K562 (cell line): Measurements from ENCODE around the gene OR10R2. TPM values are rescaled to one million over a fixed set of nuclear protein-coding genes. Genes with fewer than 3 reads are reported as not detected.

Source experiments
- ATAC-seq: fragments of 200-7000 bp; cut with Tn5 transposase; 3 replicates; pipeline ENCODE4 v1.9.1; 2020; ENCODE audit warnings: moderate library complexity
- BruUV-seq: library from RNA; stranded (reverse); fragments of 400-500 nt; replicated peaks from 2 replicates; lab custom pipeline; 2021; lab: Mats Ljungman, UMichigan
- CTCF ChIA-PET: fragments of 300-600 bp; formaldehyde crosslinking; extraction: SDS; loops from one replicate; lab custom pipeline; 2021; ENCODE audit warnings: low intra/inter-chr PET ratio; lab: Yijun Ruan, JAX
- POLR2A ChIA-PET: fragments of 300-600, 350-650 bp; sonication (Branson Sonifier 250); formaldehyde crosslinking; extraction: SDS; loops from one replicate; lab custom pipeline; 2021; ENCODE audit warnings: antibody characterized with exemption, inconsistent platforms; lab: Yijun Ruan, JAX
- DNase-seq, 4 experiments: peaks; one replicate each; pipeline versions ENCODE4 v3.0.0 to v3.0.0-alpha.2; 2011 to 2018; ENCODE audit warnings: low spot score in 3 of 4, mixed read lengths in 3 of 4; ENCODE audit errors: extremely low read depth in 1 of 4
- FAIRE-seq: peaks from 2 replicates; lab custom pipeline; 2011; peaks lifted over from hg19 to GRCh38; lab: Jason Lieb, UNC
- H2AFZ ChIP-seq: 2 replicates; pipeline ENCODE4 v1.6.0; 2011; ENCODE audit warnings: low read depth, low read length, control low read depth, inconsistent platforms
- H3K27ac ChIP-seq: fragments of 200-600 bp; 3 replicates; pipeline ENCODE4 v1.8.0; 2011; ENCODE audit warnings: low read depth, mild to moderate bottlenecking, control low read depth, inconsistent platforms, low read length, moderate library complexity, mixed read lengths; ENCODE audit errors: extremely low read depth
- H3K27me3 ChIP-seq, 2 experiments: fragments of 300-600 bp in 1 of 2; 2 replicates in 1 of 2; 3 replicates in 1 of 2; pipeline versions ENCODE4 v1.6.0 to v1.8.0; 2011; ENCODE audit warnings: inconsistent platforms in 2 of 2, low read length in 2 of 2, mild to moderate bottlenecking in 1 of 2, mixed read lengths in 1 of 2, moderate library complexity in 1 of 2; ENCODE audit not compliant: control insufficient read depth in 2 of 2, insufficient read depth in 2 of 2
- H3K36me3 ChIP-seq: fragments of 300-600 bp; 3 replicates; pipeline ENCODE4 v1.8.0; 2011; ENCODE audit warnings: mild to moderate bottlenecking, low read length, inconsistent platforms; ENCODE audit not compliant: control insufficient read depth, insufficient read depth
- H3K4me1 ChIP-seq, 2 experiments: fragments of 200-600 bp in 1 of 2; replicated peaks in 1 of 2; 2 replicates in 1 of 2; 3 replicates in 1 of 2; pipeline versions ENCODE4 v1.5.1 to v1.8.0; 2011; ENCODE audit warnings: inconsistent platforms in 2 of 2, low read length in 2 of 2, mild to moderate bottlenecking in 1 of 2, mixed read lengths in 1 of 2, moderate library complexity in 1 of 2; ENCODE audit not compliant: control insufficient read depth in 2 of 2, insufficient read depth in 2 of 2
- H3K4me2 ChIP-seq: 2 replicates; pipeline ENCODE4 v1.6.1; 2011; ENCODE audit warnings: low read length, control low read depth, inconsistent platforms, mixed read lengths; ENCODE audit not compliant: insufficient read depth
- H3K4me3 ChIP-seq: fragments of 200-600 bp; sonication (generic), shearing (Covaris generic); 2 replicates; pipeline ENCODE4 v1.5.1; 2016; ENCODE audit warnings: control low read depth, inconsistent platforms
- H3K79me2 ChIP-seq: fragments of 200-600 bp; 3 replicates; pipeline ENCODE4 v1.8.0; 2011; ENCODE audit warnings: low read length, inconsistent platforms; ENCODE audit not compliant: control insufficient read depth, insufficient read depth
- H3K9ac ChIP-seq, 2 experiments: 2 replicates each; pipeline versions ENCODE4 v1.6.0 to v1.6.1; 2011; ENCODE audit warnings: low read depth in 2 of 2, low read length in 2 of 2, control low read depth in 1 of 2, inconsistent platforms in 1 of 2, mild to moderate bottlenecking in 1 of 2, mixed read lengths in 1 of 2; ENCODE audit not compliant: insufficient read depth in 1 of 2
- H3K9me1 ChIP-seq: one replicate; pipeline ENCODE4 v1.6.0; 2011; ENCODE audit warnings: inconsistent platforms, mild to moderate bottlenecking, low read length, moderate library complexity; ENCODE audit not compliant: control insufficient read depth, insufficient read depth
- H3K9me3 ChIP-seq: replicated peaks from 2 replicates; pipeline ENCODE4 v1.5.1; 2011; ENCODE audit warnings: low read depth, low read length, inconsistent platforms; ENCODE audit not compliant: control insufficient read depth, insufficient read depth
- H4K20me1 ChIP-seq: replicated peaks from 2 replicates; pipeline ENCODE4 v1.6.1; 2011; ENCODE audit warnings: low read length, inconsistent platforms, mixed read lengths; ENCODE audit not compliant: control insufficient read depth, insufficient read depth
- CHD4 ChIP-seq: fragments of 200-600 bp; sonication (generic); IDR thresholded peaks from 3 replicates; pipeline ENCODE4 v1.6.1; 2012; ENCODE audit warnings: low read depth, mild to moderate bottlenecking, mixed read lengths, low read length, inconsistent platforms; ENCODE audit not compliant: insufficient read depth, insufficient replicate concordance, poor library complexity, severe bottlenecking
- HNRNPUL1 ChIP-seq: fragments of 200-400 bp; formaldehyde crosslinking; IDR thresholded peaks from 2 replicates; pipeline ENCODE4 v1.6.1; 2017; ENCODE audit warnings: low read length
- POLR2H ChIP-seq: IDR thresholded peaks from 2 replicates; pipeline ENCODE4 v1.6.1; 2016; ENCODE audit warnings: missing genetic modification characterization, low read depth, mild to moderate bottlenecking, control low read depth, missing compliant biosample characterization, moderate library complexity
- POLR3G ChIP-seq: IDR thresholded peaks from 2 replicates; pipeline ENCODE4 v1.6.1; 2011; ENCODE audit not compliant: insufficient read length, insufficient replicate concordance; ENCODE audit errors: extremely low read depth
- SAFB2 ChIP-seq: fragments of 200-400 bp; formaldehyde crosslinking; IDR thresholded peaks from 2 replicates; pipeline ENCODE4 v1.6.1; 2018; ENCODE audit warnings: borderline replicate concordance, low read length, low read depth, moderate library complexity; ENCODE audit not compliant: severe bottlenecking
- SIN3B ChIP-seq: fragments of 450-650 bp; IDR thresholded peaks from 2 replicates; pipeline ENCODE4 v1.6.1; 2017; ENCODE audit warnings: low read depth, mild to moderate bottlenecking, moderate library complexity
- SMARCC2 ChIP-seq: fragments of 450-650 bp; IDR thresholded peaks from 2 replicates; pipeline ENCODE4 v1.6.1; 2017; ENCODE audit warnings: antibody characterized with exemption, moderate library complexity, mild to moderate bottlenecking, low read depth
- SRF ChIP-seq, 2 experiments: fragments of 250-450, 450-650 bp in 1 of 2; sonication (Bioruptor Pico) in 1 of 2; sonication (generic) in 1 of 2; formaldehyde crosslinking; IDR thresholded peaks; 2 replicates each; pipeline versions ENCODE4 v1.5.0 to v1.5.1; 2020 to 2022; ENCODE audit warnings: mild to moderate bottlenecking in 1 of 2, missing genetic modification reagents in 1 of 2
- TEAD2 ChIP-seq: fragments of 450-650 bp; IDR thresholded peaks from 2 replicates; pipeline ENCODE4 v1.6.1; 2016; ENCODE audit warnings: missing genetic modification characterization, control low read depth, missing compliant biosample characterization
- ZC3H4 ChIP-seq: sonication (generic); formaldehyde crosslinking; IDR thresholded peaks from 2 replicates; pipeline ENCODE4 v1.9.0; 2021; ENCODE audit warnings: missing genetic modification reagents, borderline replicate concordance
- ZNF217 ChIP-seq: sonication (generic); formaldehyde crosslinking; IDR thresholded peaks from 2 replicates; pipeline ENCODE4 v1.8.0; 2022; ENCODE audit warnings: mild to moderate bottlenecking, missing genetic modification reagents
- WGBS: fragments of 100-300 bp; shearing (Covaris generic); methylation state at CpG from one replicate; pipeline ENCODE4 v1.1.6; 2016; ENCODE audit warnings: low coverage, mixed read lengths; ENCODE audit not compliant: insufficient coverage; ENCODE audit errors: missing lambda C conversion rate; 5-methylcytosine and 5-hydroxymethylcytosine counted together
- in situ Hi-C: fragments of 300-500 bp; cut with MboI; formaldehyde crosslinking; loops from 4 replicates; pipeline ENCODE4 v1.15.0; 2018; ENCODE audit warnings: inconsistent platforms, mixed read lengths
- intact Hi-C: fragments of 100-400 bp; cut with micrococcal nuclease; formaldehyde crosslinking; loops from 2 replicates; pipeline ENCODE4 v1.14.2; 2022
- polyA plus RNA-seq, 8 experiments: library from polyadenylated mRNA; depleted of rRNA in 4 of 8; stranded (reverse) in 5 of 8; unstranded in 3 of 8; fragments of >200 nt; fragmentation: Nextera tagmentation in 2 of 8; fragmentation: Illumina TruSeq in 1 of 8; extraction: Ambion mirVana in 2 of 8; extraction: Trizol in 1 of 8; gene quantifications; 2 replicates each; pipeline versions ENCODE4 v1.2.1 to v1.2.3, GENCODE V29; 2011 to 2014; ENCODE audit warnings: inconsistent platforms in 1 of 8, missing spikeins in 1 of 8
- total RNA-seq, 7 experiments: library from RNA; depleted of rRNA in 6 of 7; stranded (reverse); fragments of >200 nt in 6 of 7; fragmentation: Illumina TruSeq in 2 of 7; extraction: Trizol in 2 of 7; gene quantifications; 2 replicates each; pipeline versions ENCODE4 v1.2.1 to v1.2.3, GENCODE V29; 2011 to 2021; ENCODE audit warnings: low replicate concordance in 1 of 7
- TF ChIP-seq, protein P1 (sequence below): fragments of 450-650 bp; IDR thresholded peaks from 2 replicates; pipeline ENCODE4 v1.6.1; 2017; ENCODE audit warnings: mild to moderate bottlenecking, moderate library complexity
- TF ChIP-seq, protein P2 (sequence below): fragments of 250-450 bp; sonication (Bioruptor Pico); IDR thresholded peaks from 2 replicates; pipeline ENCODE4 v1.4.0; 2020; ENCODE audit warnings: mild to moderate bottlenecking, moderate library complexity, borderline replicate concordance
- TF ChIP-seq, protein P3 (sequence below): sonication (generic); formaldehyde crosslinking; IDR thresholded peaks from 2 replicates; pipeline ENCODE4 v1.8.1; 2023; ENCODE audit warnings: mild to moderate bottlenecking, missing genetic modification reagents

Gene OR10R2
- total and polyA plus RNA-seq, 9 of the 15 experiments (the other 6 are each of a cell fraction or from before 2014, with no cell fraction given), result not detected

DNA sequence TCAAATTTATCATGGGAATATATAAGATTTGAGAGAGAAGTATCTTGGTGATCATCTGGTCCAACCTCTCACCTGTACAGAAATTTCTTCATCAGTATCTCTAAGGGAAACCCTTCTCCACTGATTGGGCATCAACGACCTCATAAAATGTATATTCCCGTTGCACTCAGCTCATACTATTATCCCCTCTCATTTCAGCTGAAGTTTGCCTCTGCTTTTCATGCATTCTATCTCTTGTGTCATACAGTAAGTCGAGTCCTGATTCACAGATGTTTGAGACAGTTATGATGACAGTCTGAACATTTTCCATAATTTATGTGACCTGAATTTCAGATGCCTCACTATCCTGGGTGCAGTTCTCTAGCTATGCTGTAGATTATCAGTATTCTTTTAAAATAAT is 21.0 kb downstream of the OR10R2 start (continued):
- TF ChIP-seq, protein P1, sequence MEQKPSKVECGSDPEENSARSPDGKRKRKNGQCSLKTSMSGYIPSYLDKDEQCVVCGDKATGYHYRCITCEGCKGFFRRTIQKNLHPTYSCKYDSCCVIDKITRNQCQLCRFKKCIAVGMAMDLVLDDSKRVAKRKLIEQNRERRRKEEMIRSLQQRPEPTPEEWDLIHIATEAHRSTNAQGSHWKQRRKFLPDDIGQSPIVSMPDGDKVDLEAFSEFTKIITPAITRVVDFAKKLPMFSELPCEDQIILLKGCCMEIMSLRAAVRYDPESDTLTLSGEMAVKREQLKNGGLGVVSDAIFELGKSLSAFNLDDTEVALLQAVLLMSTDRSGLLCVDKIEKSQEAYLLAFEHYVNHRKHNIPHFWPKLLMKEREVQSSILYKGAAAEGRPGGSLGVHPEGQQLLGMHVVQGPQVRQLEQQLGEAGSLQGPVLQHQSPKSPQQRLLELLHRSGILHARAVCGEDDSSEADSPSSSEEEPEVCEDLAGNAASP, result no peak
- TF ChIP-seq SRF (CRISPR knock-in tag; IDR thresholded peaks at IDR 0.05) (no peak), TEAD2 (tag) (no peak), CHD4 (no peak), HNRNPUL1 (no peak), POLR3G (no peak)
- TF ChIP-seq, protein P2, sequence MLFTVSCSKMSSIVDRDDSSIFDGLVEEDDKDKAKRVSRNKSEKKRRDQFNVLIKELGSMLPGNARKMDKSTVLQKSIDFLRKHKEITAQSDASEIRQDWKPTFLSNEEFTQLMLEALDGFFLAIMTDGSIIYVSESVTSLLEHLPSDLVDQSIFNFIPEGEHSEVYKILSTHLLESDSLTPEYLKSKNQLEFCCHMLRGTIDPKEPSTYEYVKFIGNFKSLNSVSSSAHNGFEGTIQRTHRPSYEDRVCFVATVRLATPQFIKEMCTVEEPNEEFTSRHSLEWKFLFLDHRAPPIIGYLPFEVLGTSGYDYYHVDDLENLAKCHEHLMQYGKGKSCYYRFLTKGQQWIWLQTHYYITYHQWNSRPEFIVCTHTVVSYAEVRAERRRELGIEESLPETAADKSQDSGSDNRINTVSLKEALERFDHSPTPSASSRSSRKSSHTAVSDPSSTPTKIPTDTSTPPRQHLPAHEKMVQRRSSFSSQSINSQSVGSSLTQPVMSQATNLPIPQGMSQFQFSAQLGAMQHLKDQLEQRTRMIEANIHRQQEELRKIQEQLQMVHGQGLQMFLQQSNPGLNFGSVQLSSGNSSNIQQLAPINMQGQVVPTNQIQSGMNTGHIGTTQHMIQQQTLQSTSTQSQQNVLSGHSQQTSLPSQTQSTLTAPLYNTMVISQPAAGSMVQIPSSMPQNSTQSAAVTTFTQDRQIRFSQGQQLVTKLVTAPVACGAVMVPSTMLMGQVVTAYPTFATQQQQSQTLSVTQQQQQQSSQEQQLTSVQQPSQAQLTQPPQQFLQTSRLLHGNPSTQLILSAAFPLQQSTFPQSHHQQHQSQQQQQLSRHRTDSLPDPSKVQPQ (CRISPR knock-in tag), result no peak
- TF ChIP-seq, all 486 proteins: peak for 0

DNA sequence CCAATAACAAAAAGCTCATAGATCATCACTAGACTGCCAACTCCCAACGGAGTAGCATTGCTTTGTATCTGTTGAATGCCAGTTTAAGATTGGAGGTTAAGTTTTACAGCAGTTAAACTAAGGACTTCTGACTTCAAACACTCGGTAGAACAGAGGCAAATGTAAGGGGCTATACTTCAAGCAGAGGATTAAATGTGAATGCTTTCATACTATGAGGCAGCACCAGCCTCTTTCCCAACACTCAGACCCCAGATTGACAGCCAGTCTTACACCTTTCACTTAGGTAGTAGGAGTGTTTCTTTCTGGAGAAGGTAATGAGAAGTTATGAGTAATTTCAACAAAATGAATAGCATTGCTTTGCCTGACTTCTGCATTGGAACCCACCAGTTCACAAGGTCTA is 22.8 kb downstream of the OR10R2 start:
- intact Hi-C loops (no loop called here), in situ Hi-C loops (no loop called here)
- H3K9ac ChIP-seq, result no peak overlapping the region
- H3K4me1 ChIP-seq, result no peaks in the 10 kb centered on the region
- H2AFZ ChIP-seq, result no peak overlapping the region
- DNase-seq (no peak), FAIRE-seq (no peak), ATAC-seq (no peak)
- no peaks in the 10 kb centered on the region for H4K20me1 ChIP-seq
- CTCF ChIA-PET, result no interaction called here
- no peaks in the 10 kb centered on the region for H3K36me3 ChIP-seq
- H3K27me3 ChIP-seq, result no peaks in the 10 kb centered on the region
- no TSS peak for BruUV-seq
- no peaks in the 10 kb centered on the region for H3K9me1 ChIP-seq
- H3K9me3 ChIP-seq, result no peaks in the 10 kb centered on the region
- no peak overlapping the region for H3K4me2 ChIP-seq
- no peak overlapping the region for H3K4me3 ChIP-seq
- POLR2A ChIA-PET, result no interaction called here
- H3K27ac ChIP-seq, result no peak overlapping the region
- 0% methylated on average over 2 of the region's 2 CpGs for WGBS
- no peaks in the 10 kb centered on the region for H3K79me2 ChIP-seq
- TF ChIP-seq ZC3H4, result no peak
- TF ChIP-seq SMARCC2, result no peak
- TF ChIP-seq POLR2H (tag), result no peak
- TF ChIP-seq ZNF217, result no peak
- TF ChIP-seq, protein P3, sequence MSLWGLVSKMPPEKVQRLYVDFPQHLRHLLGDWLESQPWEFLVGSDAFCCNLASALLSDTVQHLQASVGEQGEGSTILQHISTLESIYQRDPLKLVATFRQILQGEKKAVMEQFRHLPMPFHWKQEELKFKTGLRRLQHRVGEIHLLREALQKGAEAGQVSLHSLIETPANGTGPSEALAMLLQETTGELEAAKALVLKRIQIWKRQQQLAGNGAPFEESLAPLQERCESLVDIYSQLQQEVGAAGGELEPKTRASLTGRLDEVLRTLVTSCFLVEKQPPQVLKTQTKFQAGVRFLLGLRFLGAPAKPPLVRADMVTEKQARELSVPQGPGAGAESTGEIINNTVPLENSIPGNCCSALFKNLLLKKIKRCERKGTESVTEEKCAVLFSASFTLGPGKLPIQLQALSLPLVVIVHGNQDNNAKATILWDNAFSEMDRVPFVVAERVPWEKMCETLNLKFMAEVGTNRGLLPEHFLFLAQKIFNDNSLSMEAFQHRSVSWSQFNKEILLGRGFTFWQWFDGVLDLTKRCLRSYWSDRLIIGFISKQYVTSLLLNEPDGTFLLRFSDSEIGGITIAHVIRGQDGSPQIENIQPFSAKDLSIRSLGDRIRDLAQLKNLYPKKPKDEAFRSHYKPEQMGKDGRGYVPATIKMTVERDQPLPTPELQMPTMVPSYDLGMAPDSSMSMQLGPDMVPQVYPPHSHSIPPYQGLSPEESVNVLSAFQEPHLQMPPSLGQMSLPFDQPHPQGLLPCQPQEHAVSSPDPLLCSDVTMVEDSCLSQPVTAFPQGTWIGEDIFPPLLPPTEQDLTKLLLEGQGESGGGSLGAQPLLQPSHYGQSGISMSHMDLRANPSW (CRISPR knock-in tag), result no peak
- no peak for TF ChIP-seq SIN3B
- TF ChIP-seq SAFB2, result no peak
